Tibial nerve (tissue), 4 donors: ENCODE measurements around the gene BMPR1A.

Experiments
- CTCF ChIP-seq, 5 experiments: fragments of 200-600 bp in 3 of 5; fragments of 450-650 bp in 2 of 5; sonication (generic) in 3 of 5; IDR thresholded peaks; one replicate each; pipeline ENCODE4 v1.5.1; 2016 to 2019; ENCODE audit warnings: antibody characterized with exemption in 5 of 5, mild to moderate bottlenecking in 3 of 5, moderate library complexity in 2 of 5
- EP300 ChIP-seq, 2 donors: sonication (generic); formaldehyde crosslinking; IDR thresholded peaks; one replicate each; pipeline ENCODE4 v1.6.1; 2017; ENCODE audit warnings: antibody characterized with exemption in 2 of 2, mild to moderate bottlenecking in 1 of 2
- POLR2A ChIP-seq, 2 donors: fragments of 450-650 bp; IDR thresholded peaks; one replicate each; pipeline ENCODE4 v1.6.1; 2017; ENCODE audit warnings: antibody characterized with exemption in 2 of 2, mild to moderate bottlenecking in 2 of 2, moderate library complexity in 2 of 2

GRCh38 chr10:86944471-86944870 lies 188.1 kb downstream of the BMPR1A start:
- TF ChIP-seq POLR2A (IDR thresholded peaks at IDR 0.05) (no peak), CTCF (IDR thresholded peaks at IDR 0.05) (no peak), EP300 (IDR thresholded peaks at IDR 0.05) (no peak)
